ENCODE results near the gene TMEM234. TPM values are rescaled to one million over a fixed set of nuclear protein-coding genes. Genes with fewer than 3 reads are reported as not detected.

TMEM234 gene
- total RNA-seq, 1 donor from 2014 or later: 14.4 TPM

GRCh38 chr1:32239337-32239736, 17.2 kb upstream of the TMEM234 start:
- TF ChIP-seq CTCF (conservative IDR thresholded peaks at IDR 0.05; ENCODE audit: low read depth, low read length): no peak
- DNase-seq (ENCODE audit: low read depth): no peak
- H3K4me3 ChIP-seq (ENCODE audit: low read depth, low read length): no peak overlapping the region

- TF ChIP-seq CTCF (conservative IDR thresholded peaks at IDR 0.05; ENCODE audit: low read depth, low read length): no peak
- H3K4me3 ChIP-seq (ENCODE audit: low read depth, low read length): no peak overlapping the region
- DNase-seq (ENCODE audit: low read depth): no peak
Measured at GRCh38 chr1:32234792-32235191, 12.6 kb upstream of the TMEM234 start.

DNA sequence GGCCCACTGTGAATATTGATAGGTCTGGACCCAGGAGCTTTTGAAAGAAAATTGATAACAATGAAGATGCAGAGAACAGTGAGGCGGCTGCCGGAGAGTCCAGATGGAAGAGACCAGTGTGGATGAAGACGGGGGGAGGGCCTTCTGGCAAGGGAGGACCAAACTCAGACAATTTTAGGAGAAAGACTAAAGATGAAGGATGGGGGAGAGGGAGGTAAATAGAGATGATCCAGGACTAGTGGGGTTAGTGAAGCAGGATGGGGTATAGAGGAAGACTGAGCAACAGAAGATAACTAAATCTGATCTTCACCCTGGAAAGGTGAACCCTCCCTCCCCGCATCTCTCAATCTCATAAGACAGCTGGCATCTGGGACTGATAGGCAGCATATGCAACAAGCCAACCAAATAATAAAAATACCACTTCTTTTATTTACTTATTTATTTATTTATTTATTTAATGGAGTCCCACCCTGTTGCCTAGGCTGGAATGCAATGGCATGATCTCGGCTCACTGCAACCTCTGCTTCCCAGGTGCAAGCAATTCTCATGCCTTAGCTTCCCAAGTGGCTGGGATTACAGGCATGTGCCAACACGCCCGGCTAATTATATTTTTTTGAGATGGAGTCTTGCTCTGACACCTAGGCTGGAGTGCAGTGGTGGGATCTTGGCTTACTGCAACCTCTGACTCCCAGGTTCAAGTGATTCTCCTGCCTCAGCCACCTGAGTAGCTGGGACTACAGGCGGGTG, 10.6 kb upstream of the TMEM234 start:
- no peak overlapping the region for H3K4me3 ChIP-seq (ENCODE audit: low read depth, low read length)
- no peak for TF ChIP-seq CTCF (conservative IDR thresholded peaks at IDR 0.05; ENCODE audit: low read depth, low read length)
- no peak for DNase-seq (ENCODE audit: low read depth)

DNA sequence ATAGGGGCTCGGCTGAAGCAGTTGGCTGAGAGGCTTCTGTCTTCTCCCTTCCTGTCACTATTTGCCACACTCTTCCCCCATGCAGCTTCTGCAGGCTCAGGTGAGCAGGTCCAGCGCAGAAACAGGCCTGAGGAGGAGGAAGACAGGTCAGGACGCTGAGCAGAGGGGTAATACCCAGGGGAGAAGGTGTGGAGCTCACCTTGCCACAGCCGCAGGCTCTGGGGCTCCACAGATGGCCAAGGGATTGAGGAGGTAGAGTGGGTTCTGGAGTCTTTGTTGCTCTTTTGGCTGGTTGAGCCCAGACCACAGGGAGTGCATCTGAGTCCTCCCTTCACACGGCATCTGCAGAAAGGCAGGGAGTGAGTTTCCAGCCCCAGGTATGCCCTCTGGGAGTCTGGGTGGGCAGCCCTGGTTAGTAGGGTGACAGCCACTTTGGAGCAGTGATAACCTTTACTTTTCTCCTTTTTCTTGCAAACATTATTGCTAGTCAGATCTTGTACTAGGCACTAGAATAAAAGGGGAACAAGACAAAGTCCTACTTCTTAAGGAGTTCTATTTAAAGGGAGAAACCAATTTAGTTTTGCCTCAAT, 9.8 kb upstream of the TMEM234 start:
- no peak for DNase-seq (ENCODE audit: low read depth)
- H3K4me3 ChIP-seq (ENCODE audit: low read depth, low read length): no peak overlapping the region
- no peak for TF ChIP-seq CTCF (conservative IDR thresholded peaks at IDR 0.05; ENCODE audit: low read depth, low read length)

- H3K4me3 ChIP-seq (ENCODE audit: low read depth, low read length): no peak overlapping the region
- no peak for DNase-seq (ENCODE audit: low read depth)
- TF ChIP-seq CTCF (conservative IDR thresholded peaks at IDR 0.05; ENCODE audit: low read depth, low read length): no peak
Measured at GRCh38 chr1:32228771-32229170, 6.6 kb upstream of the TMEM234 start.

DNA sequence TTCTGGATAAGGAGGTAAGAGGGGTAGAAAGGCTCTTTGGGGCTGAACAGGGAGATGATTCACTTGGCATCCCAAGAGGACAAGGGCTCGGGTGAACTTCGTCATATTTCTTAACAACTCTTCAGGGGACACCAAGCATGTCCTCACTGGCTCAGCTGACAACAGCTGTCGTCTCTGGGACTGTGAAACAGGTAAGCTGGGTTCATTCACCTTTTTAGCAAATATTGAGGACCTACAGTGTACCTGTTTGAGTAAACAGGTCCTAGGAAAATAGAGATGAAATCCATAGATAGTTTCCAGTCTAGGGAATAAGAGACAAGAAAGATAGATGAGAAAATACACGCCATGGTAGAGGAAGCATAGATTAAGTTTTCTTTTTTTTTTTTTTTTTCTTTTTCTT, 2.1 kb upstream of the TMEM234 start:
- TF ChIP-seq CTCF (conservative IDR thresholded peaks at IDR 0.05; ENCODE audit: low read depth, low read length): no peak
- no peak overlapping the region for H3K4me3 ChIP-seq (ENCODE audit: low read depth, low read length)
- DNase-seq (ENCODE audit: low read depth): no peak

DNA sequence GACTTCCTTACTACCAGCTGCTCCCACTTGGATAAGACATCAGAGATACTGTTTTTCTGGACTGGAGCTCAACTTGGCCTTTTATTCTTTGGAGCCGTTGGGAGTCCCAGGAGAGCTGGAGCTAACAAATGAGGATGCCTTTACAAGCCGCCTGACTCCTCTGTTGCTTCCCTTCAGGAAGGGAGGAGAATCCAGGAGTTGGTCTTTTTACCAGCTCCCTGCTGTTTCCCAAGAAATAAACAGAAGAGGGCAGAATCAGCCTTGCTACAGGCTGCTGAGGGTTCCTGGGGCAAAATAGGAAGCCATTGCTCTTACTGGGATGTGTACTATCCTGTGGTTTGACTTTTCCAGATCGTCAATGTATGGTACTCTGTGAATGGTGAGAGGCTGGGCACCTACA, 1.5 kb upstream of the TMEM234 start:
- TF ChIP-seq CTCF (conservative IDR thresholded peaks at IDR 0.05; ENCODE audit: low read depth, low read length): no peak
- no peak overlapping the region for H3K4me3 ChIP-seq (ENCODE audit: low read depth, low read length)

More for the DNA sequence above, 1.5 kb upstream of the TMEM234 start:
- no peak for DNase-seq (ENCODE audit: low read depth)

All from epithelial cell of proximal tubule (primary cell).